H1 (cell line): ENCODE data around the gene GRIP2. TPM values are rescaled to one million over a fixed set of nuclear protein-coding genes. Genes with fewer than 3 reads are reported as not detected.

ENCODE experiments used
- CTCF ChIA-PET: fragments of 300-600 bp; sonication (Branson Sonifier 250); formaldehyde crosslinking; loops from one replicate; lab custom pipeline; 2021; ENCODE audit not compliant: partially characterized antibody; lab: Charles Lee
- POLR2A ChIA-PET: fragments of 300-600 bp; sonication (Branson Sonifier 250); formaldehyde crosslinking; loops from one replicate; lab custom pipeline; 2021; ENCODE audit warnings: inconsistent platforms; ENCODE audit not compliant: partially characterized antibody; lab: Charles Lee
- DNase-seq, 2 experiments: peaks; one replicate each; pipeline versions ENCODE4 v3.0.0 to v3.0.0-alpha.2; 2010 to 2022; ENCODE audit warnings: low spot score in 2 of 2, low read depth in 1 of 2, mixed read lengths in 1 of 2
- FAIRE-seq: peaks from 2 replicates; lab custom pipeline; 2011; peaks lifted over from hg19 to GRCh38; lab: Jason Lieb, UNC
- H2AFZ ChIP-seq: 2 replicates; pipeline ENCODE4 v1.8.1; 2012; ENCODE audit warnings: low read length, inconsistent platforms
- H2AK5ac ChIP-seq: 2 replicates; pipeline ENCODE4 v1.6.1; 2013; ENCODE audit warnings: low read depth, low read length
- H2BK120ac ChIP-seq: replicated peaks from 2 replicates; pipeline ENCODE3; 2013; ENCODE audit warnings: low read depth, low read length, inconsistent platforms
- H2BK12ac ChIP-seq: 2 replicates; pipeline ENCODE4 v1.6.1; 2013; ENCODE audit warnings: low read depth, low read length
- H2BK15ac ChIP-seq: 2 replicates; pipeline ENCODE4 v1.6.1; 2013; ENCODE audit warnings: low read length
- H2BK20ac ChIP-seq: 2 replicates; pipeline ENCODE4 v1.6.1; 2013; ENCODE audit warnings: low read length
- H2BK5ac ChIP-seq: 2 replicates; pipeline ENCODE4 v1.6.1; 2013; ENCODE audit warnings: low read depth, low read length
- H3K14ac ChIP-seq: 2 replicates; pipeline ENCODE4 v1.6.1; 2013; ENCODE audit warnings: inconsistent platforms; ENCODE audit not compliant: insufficient read length
- H3K18ac ChIP-seq: 2 replicates; pipeline ENCODE4 v1.6.1; 2013; ENCODE audit warnings: low read length; ENCODE audit errors: extremely low read depth
- H3K23ac ChIP-seq: 2 replicates; pipeline ENCODE4 v1.6.1; 2013; ENCODE audit warnings: inconsistent platforms; ENCODE audit not compliant: insufficient read length
- H3K23me2 ChIP-seq: 2 replicates; pipeline ENCODE4 v1.6.1; 2013; ENCODE audit warnings: low read depth, low read length
- H3K27ac ChIP-seq: 2 replicates; pipeline ENCODE4 v1.6.1; 2011; ENCODE audit warnings: low read depth, low read length, inconsistent platforms
- H3K27me3 ChIP-seq, 4 experiments: replicated peaks in 1 of 4; 1 replicate in 1 of 4; 2 replicates in 3 of 4; pipeline versions ENCODE4 v1.6.1 to v1.8.1; 2011 to 2013; ENCODE audit warnings: low read length in 3 of 4, mild to moderate bottlenecking in 3 of 4, inconsistent platforms in 2 of 4, mixed read lengths in 2 of 4, moderate library complexity in 1 of 4; ENCODE audit not compliant: control insufficient read depth in 3 of 4, insufficient read depth in 3 of 4; ENCODE audit errors: extremely low read depth in 1 of 4
- H3K36me3 ChIP-seq, 4 experiments: 2 replicates each; pipeline versions ENCODE4 v1.6.1 to v1.8.1; 2011 to 2013; ENCODE audit warnings: mild to moderate bottlenecking in 4 of 4, low read length in 3 of 4, moderate library complexity in 2 of 4, control low read depth in 1 of 4, inconsistent platforms in 1 of 4; ENCODE audit not compliant: insufficient read depth in 4 of 4, control insufficient read depth in 2 of 4
- H3K4ac ChIP-seq: replicated peaks from 2 replicates; pipeline ENCODE3; 2013; ENCODE audit warnings: low read length, low read depth, mixed read lengths, inconsistent platforms; ENCODE audit not compliant: insufficient read length
- H3K4me1 ChIP-seq, 4 experiments: replicated peaks in 1 of 4; 1 replicate in 1 of 4; 2 replicates in 3 of 4; pipeline versions ENCODE4 v1.6.1 to v1.8.1; 2011 to 2013; ENCODE audit warnings: low read length in 3 of 4, inconsistent platforms in 2 of 4, mixed read lengths in 1 of 4; ENCODE audit not compliant: insufficient read depth in 4 of 4, control insufficient read depth in 3 of 4
- H3K4me2 ChIP-seq, 2 experiments: 2 replicates each; pipeline versions ENCODE4 v1.6.1 to v1.8.1; 2011 to 2013; ENCODE audit warnings: low read depth in 2 of 2, low read length in 2 of 2, control low read depth in 1 of 2, inconsistent platforms in 1 of 2, mild to moderate bottlenecking in 1 of 2; ENCODE audit not compliant: insufficient read depth in 1 of 2
- H3K4me3 ChIP-seq, 4 experiments: fragments of 200-600, 300-600 bp in 1 of 4; sonication (generic), shearing (Covaris generic), sonication (Bioruptor Twin) in 1 of 4; 2 replicates each; pipeline versions ENCODE4 v1.5.1 to v1.8.1; 2011 to 2016; ENCODE audit warnings: low read length in 4 of 4, low read depth in 3 of 4, control low read depth in 2 of 4, inconsistent platforms in 2 of 4, mild to moderate bottlenecking in 2 of 4, mixed read lengths in 1 of 4, moderate library complexity in 1 of 4; ENCODE audit not compliant: insufficient read depth in 2 of 4; ENCODE audit errors: extremely low read depth in 1 of 4
- H3K56ac ChIP-seq: replicated peaks from 2 replicates; pipeline ENCODE3; 2013; ENCODE audit warnings: low read depth, mild to moderate bottlenecking, mixed read lengths, low read length, inconsistent platforms; ENCODE audit not compliant: insufficient read length
- H3K79me1 ChIP-seq: 2 replicates; pipeline ENCODE4 v1.6.1; 2013; ENCODE audit warnings: low read depth, low read length, control low read depth
- H3K79me2 ChIP-seq, 2 experiments: 2 replicates each; pipeline versions ENCODE4 v1.6.1 to v1.8.1; 2012 to 2013; ENCODE audit warnings: low read length in 2 of 2, mild to moderate bottlenecking in 2 of 2, inconsistent platforms in 1 of 2; ENCODE audit not compliant: insufficient read depth in 2 of 2, control insufficient read depth in 1 of 2
- H3K9ac ChIP-seq, 4 experiments: replicated peaks in 1 of 4; 1 replicate in 1 of 4; 2 replicates in 3 of 4; pipeline versions ENCODE4 v1.6.1 to v1.8.1; 2011 to 2013; ENCODE audit warnings: low read depth in 3 of 4, low read length in 3 of 4, control low read depth in 2 of 4, mild to moderate bottlenecking in 2 of 4, moderate library complexity in 2 of 4, inconsistent platforms in 1 of 4; ENCODE audit errors: extremely low read depth in 1 of 4
- H3K9me3 ChIP-seq, 2 experiments: 2 replicates each; pipeline versions ENCODE4 v1.6.1 to v1.8.1; 2012 to 2013; ENCODE audit warnings: mild to moderate bottlenecking in 2 of 2, moderate library complexity in 2 of 2, control low read depth in 1 of 2, inconsistent platforms in 1 of 2, low read depth in 1 of 2, low read length in 1 of 2, mixed read lengths in 1 of 2; ENCODE audit not compliant: insufficient read depth in 2 of 2
- H4K20me1 ChIP-seq, 2 experiments: replicated peaks in 1 of 2; 2 replicates each; pipeline versions ENCODE3 to v1.8.1; 2011 to 2013; ENCODE audit warnings: inconsistent platforms in 2 of 2, low read length in 2 of 2, mild to moderate bottlenecking in 1 of 2; ENCODE audit not compliant: insufficient read depth in 2 of 2, control insufficient read depth in 1 of 2
- H4K5ac ChIP-seq: 2 replicates; pipeline ENCODE4 v1.6.1; 2013; ENCODE audit warnings: low read length, low read depth, mixed read lengths, inconsistent platforms; ENCODE audit not compliant: insufficient read length
- H4K8ac ChIP-seq: 2 replicates; pipeline ENCODE4 v1.8.0; 2013; ENCODE audit warnings: mild to moderate bottlenecking, moderate library complexity, low read length, inconsistent platforms; ENCODE audit not compliant: insufficient read depth; ENCODE audit errors: extremely low read depth
- H4K91ac ChIP-seq: replicated peaks from 2 replicates; pipeline ENCODE3; 2013; ENCODE audit warnings: low read length, mixed read lengths, inconsistent platforms; ENCODE audit not compliant: insufficient read length
- BACH1 ChIP-seq: IDR thresholded peaks from 2 replicates; pipeline ENCODE4 v1.6.1; 2012; ENCODE audit warnings: low read length, improper control_type of control experiment
- CBX8 ChIP-seq: fragments of 300-800, 300-1000 bp; sonication (generic); IDR thresholded peaks from 2 replicates; pipeline ENCODE4 v1.7.1; 2016; ENCODE audit warnings: low read depth, low read length, borderline replicate concordance
- EGR1 ChIP-seq: IDR thresholded peaks from 2 replicates; pipeline ENCODE4 v1.6.1; 2011; ENCODE audit warnings: low read depth, low read length, borderline replicate concordance
- JUN ChIP-seq: IDR thresholded peaks from 2 replicates; pipeline ENCODE4 v1.6.1; 2011; ENCODE audit warnings: low read depth, mild to moderate bottlenecking, improper control_type of control experiment, low read length
- KDM4A ChIP-seq: IDR thresholded peaks from one replicate; pipeline ENCODE4 v1.7.1; 2012; ENCODE audit warnings: low read depth, mild to moderate bottlenecking, moderate library complexity, low read length, inconsistent platforms; ENCODE audit not compliant: severe bottlenecking
- MAX ChIP-seq: IDR thresholded peaks from 2 replicates; pipeline ENCODE4 v1.6.1; 2012; ENCODE audit warnings: inconsistent platforms
- PHF8 ChIP-seq: fragments of 200-600 bp; sonication (generic); conservative IDR thresholded peaks from 2 replicates; pipeline ENCODE4 v1.7.1; 2012; ENCODE audit warnings: low read depth, mild to moderate bottlenecking, inconsistent platforms, low read length, moderate library complexity
- POLR2AphosphoS5 ChIP-seq: IDR thresholded peaks from 2 replicates; pipeline ENCODE4 v1.6.1; 2011; ENCODE audit warnings: low read depth, low read length
- POU5F1 ChIP-seq: IDR thresholded peaks from 2 replicates; pipeline ENCODE4 v1.6.1; 2011; ENCODE audit warnings: low read depth, mild to moderate bottlenecking, low read length, moderate library complexity
- SIX5 ChIP-seq: IDR thresholded peaks from 2 replicates; pipeline ENCODE4 v1.6.1; 2011; ENCODE audit warnings: mild to moderate bottlenecking, low read depth, low read length
- SP4 ChIP-seq: IDR thresholded peaks from 2 replicates; pipeline ENCODE4 v1.6.1; 2012; ENCODE audit warnings: low read length, inconsistent platforms
- TAF7 ChIP-seq: optimal IDR thresholded peaks from 2 replicates; pipeline ENCODE3; 2011; ENCODE audit warnings: low read depth, mild to moderate bottlenecking, inconsistent platforms, low read length, moderate library complexity, borderline replicate concordance
- WGBS, 2 experiments: shearing (Covaris generic) in 1 of 2; methylation state at CpG; one replicate each; pipeline versions ENCODE4 v1.1.6 to v1.1.7; 2013 to 2015; ENCODE audit warnings: low lambda C conversion rate in 2 of 2, mixed read lengths in 2 of 2, inconsistent platforms in 1 of 2, low coverage in 1 of 2, missing lambda C conversion rate in 1 of 2; ENCODE audit not compliant: insufficient replicate concordance in 2 of 2, insufficient coverage in 1 of 2, insufficient read length in 1 of 2; ENCODE audit errors: extremely low coverage in 1 of 2, missing lambda C conversion rate in 1 of 2; 5-methylcytosine and 5-hydroxymethylcytosine counted together
- polyA plus RNA-seq, 7 experiments: library from polyadenylated mRNA; depleted of rRNA in 3 of 7; stranded (reverse) in 5 of 7; unstranded in 2 of 7; fragments of >200 nt in 5 of 7; fragments of 200-250 nt in 2 of 7; gene quantifications; 1 replicate in 5 of 7; 2 replicates in 1 of 7; 4 replicates in 1 of 7; pipeline versions ENCODE4 v1.2.1 to v1.2.3, GENCODE V29; 2011 to 2013; ENCODE audit warnings: missing spikeins in 2 of 7, mixed read lengths in 2 of 7
- total RNA-seq: library from RNA; stranded (reverse); fragmentation: NEBNext Ultra II Directional; extraction: Animal tissue kit (Norgen Biotek cat#: 25700); gene quantifications from 2 replicates; pipeline ENCODE4 v1.2.1, GENCODE V29; 2021
- TF ChIP-seq, protein P1 (sequence below): IDR thresholded peaks from 2 replicates; pipeline ENCODE4 v1.6.1; 2011; ENCODE audit warnings: low read length, improper control_type of control experiment

Gene GRIP2
- total and polyA plus RNA-seq, 2 of the 8 experiments (the other 6 are each of a cell fraction or from before 2014, with no cell fraction given), result 2.5 to 6.4 TPM

DNA sequence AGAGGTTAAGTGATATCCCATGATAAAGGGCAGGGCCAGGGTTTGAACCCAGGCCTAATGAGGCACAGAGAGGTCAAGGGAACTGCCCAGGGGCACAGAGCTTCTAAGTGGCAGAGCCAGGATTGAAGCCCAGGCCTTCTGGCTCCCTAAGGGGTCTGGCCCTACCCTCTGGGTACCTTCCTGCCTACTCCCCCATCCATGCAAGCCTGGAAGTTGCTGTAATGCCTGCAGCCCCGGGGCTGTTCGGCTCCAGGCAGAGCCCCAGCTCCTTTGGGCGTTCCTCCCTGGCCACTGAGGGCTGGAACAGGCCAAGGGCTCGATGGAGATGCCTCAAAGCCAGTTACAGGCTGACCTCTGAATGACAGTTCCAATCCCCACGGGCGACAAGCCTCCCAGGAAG lies 4.5 kb downstream of the GRIP2 start:
- peak overlapping the region in 1 of 2 experiments; percentile 30; a peak in 2 of 4 replicates for H3K4me2 ChIP-seq
- POLR2A ChIA-PET, result interaction anchor here (1.0 to 1.2 kb wide), 2 partner anchors 8 to 10 kb away, joined by 3 to 4 read pairs; no protein-coding TSS in a partner anchor
- H3K36me3 ChIP-seq, result no peaks in the 10 kb centered on the region; a peak in 1 of 8 replicates
- H3K79me1 ChIP-seq, result no peaks in the 10 kb centered on the region; the same call in 1 of the 2 replicates
- H3K18ac ChIP-seq, result peak overlapping the region; percentile 67
- H3K23me2 ChIP-seq, result 0 out of 2 replicates have a peak, but pooled peaks cover 2% of the 10 kb centered on the region
- H2BK12ac ChIP-seq, result peak overlapping the region; percentile 98; the same call in 1 of the 2 replicates
- no peak for FAIRE-seq
- no peak overlapping the region for H4K5ac ChIP-seq
- H3K9ac ChIP-seq, result no peak overlapping the region
- H4K8ac ChIP-seq, result no peak overlapping the region
- peak overlapping the region; percentile 82 for H4K91ac ChIP-seq
- WGBS, 2 experiments, result 87% methylated on average over 6 of the region's 6 CpGs; no CpG with 5 or more reads in 1 of the 2 experiments
- DNase-seq, result no peak
- H2AFZ ChIP-seq, result no peak overlapping the region
- peak overlapping the region; percentile 96; the same call in 1 of the 2 replicates for H2BK5ac ChIP-seq
- H3K9me3 ChIP-seq, result no peaks in the 10 kb centered on the region
- H3K27ac ChIP-seq, result no peak overlapping the region
- H3K79me2 ChIP-seq, result no peaks in the 10 kb centered on the region
- H3K23ac ChIP-seq, result no peak overlapping the region
- peak overlapping the region; percentile 94 for H2BK20ac ChIP-seq
- H4K20me1 ChIP-seq, result no peaks in the 10 kb centered on the region
- peaks cover 8 to 48% (median 35%) of the 10 kb centered on the region in 4 experiments for H3K4me1 ChIP-seq
- peak overlapping the region; percentile 9 for H3K4ac ChIP-seq
- CTCF ChIA-PET, result interaction anchor here (1.0 to 12.2 kb wide), 10 partner anchors 9 to 72 kb away, joined by 3 to 171 read pairs (median 4); no protein-coding TSS in a partner anchor
- H3K27me3 ChIP-seq, result no peaks in the 10 kb centered on the region
- no peak overlapping the region for H3K14ac ChIP-seq
- H3K4me3 ChIP-seq, result no peak overlapping the region
- no peak overlapping the region; the same call in 1 of the 2 replicates for H2BK15ac ChIP-seq
- peak overlapping the region; percentile 98 for H2BK120ac ChIP-seq
- H2AK5ac ChIP-seq, result peak overlapping the region; percentile 61; the same call in 1 of the 2 replicates
- H3K56ac ChIP-seq, result no peak overlapping the region
- no peak for TF ChIP-seq PHF8
- TF ChIP-seq JUN, result no peak
- no peak for TF ChIP-seq BACH1
- TF ChIP-seq, protein P1, sequence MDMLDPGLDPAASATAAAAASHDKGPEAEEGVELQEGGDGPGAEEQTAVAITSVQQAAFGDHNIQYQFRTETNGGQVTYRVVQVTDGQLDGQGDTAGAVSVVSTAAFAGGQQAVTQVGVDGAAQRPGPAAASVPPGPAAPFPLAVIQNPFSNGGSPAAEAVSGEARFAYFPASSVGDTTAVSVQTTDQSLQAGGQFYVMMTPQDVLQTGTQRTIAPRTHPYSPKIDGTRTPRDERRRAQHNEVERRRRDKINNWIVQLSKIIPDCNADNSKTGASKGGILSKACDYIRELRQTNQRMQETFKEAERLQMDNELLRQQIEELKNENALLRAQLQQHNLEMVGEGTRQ, result no peak
- TF ChIP-seq POLR2AphosphoS5, result no peak
- TF ChIP-seq SIX5, result no peak
- TF ChIP-seq POU5F1, result no peak
- TF ChIP-seq CBX8, result no peak
- TF ChIP-seq TAF7, result no peak
- no peak for TF ChIP-seq KDM4A
- TF ChIP-seq EGR1, result no peak
- TF ChIP-seq SP4, result no peak
- TF ChIP-seq MAX, result no peak
